ENCODE measurements around the gene EMC1.

EMC1 gene

GRCh38 chr1:19213580-19213979 is 37.7 kb downstream of the EMC1 start:
- DNase-seq = no peak

DNA sequence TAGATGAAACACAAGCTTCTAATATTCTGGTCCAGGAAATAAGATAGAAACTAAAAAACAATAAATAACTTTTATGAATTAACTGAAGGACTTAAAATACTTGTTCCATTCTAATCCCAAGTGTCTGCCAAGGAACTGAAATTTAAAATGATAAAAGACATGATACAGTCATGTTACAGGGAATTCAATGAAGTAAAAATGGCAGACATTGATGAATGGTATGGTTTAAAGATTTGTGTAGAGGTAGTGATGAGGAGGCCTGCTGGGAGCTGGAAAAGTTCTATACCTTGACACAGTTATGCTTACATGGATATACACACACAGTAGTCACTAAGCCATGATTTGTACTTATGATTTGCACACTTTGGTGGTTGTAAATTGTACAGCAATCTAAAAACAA is 39.2 kb downstream of the EMC1 start:
- DNase-seq = no peak

GRCh38 chr1:19210772-19211549 is 40.4 kb downstream of the EMC1 start:
- no peak for DNase-seq

GRCh38 chr1:19209990-19210771 is 41.1 kb downstream of the EMC1 start, which contains the start of gene UBR4:
Gene UBR4 (minus strand): TSS chr1:19210266. CDS start chr1:19210248, 18 bp downstream.
- DNase-seq = peak; percentile 98

DNA sequence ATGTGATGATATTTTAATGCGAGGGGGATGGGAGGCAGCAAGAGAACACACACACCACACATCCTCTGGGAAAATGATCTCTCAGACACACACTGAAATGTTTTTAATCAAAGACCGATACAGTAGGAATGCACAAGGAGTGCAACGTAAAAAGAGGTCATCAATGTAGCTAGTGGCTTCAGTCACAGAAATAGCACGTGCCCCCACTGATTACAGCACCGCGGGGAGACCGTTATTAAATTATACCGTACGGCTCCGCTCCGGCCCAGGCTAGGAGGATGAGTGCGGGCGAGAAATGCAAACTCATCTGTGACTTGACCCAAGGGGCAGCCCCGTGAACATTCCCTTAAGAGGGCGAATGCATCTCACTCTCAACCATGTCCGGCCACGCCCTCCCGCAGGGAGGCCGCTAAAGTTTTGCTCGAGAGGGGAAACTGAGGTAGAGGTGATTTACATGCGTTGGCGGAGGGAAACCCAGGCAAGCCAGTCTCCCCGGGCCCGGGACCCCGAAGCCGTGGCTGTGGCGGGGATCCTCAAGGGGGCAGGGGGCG is 41.8 kb downstream of the EMC1 start:
- DNase-seq = no peak

GRCh38 chr1:19208710-19209438 is 42.5 kb downstream of the EMC1 start:
- DNase-seq = no peak

- DNase-seq = no peak
These were observed 44.4 kb downstream of the EMC1 start for GRCh38 chr1:19206947-19207346.

DNA sequence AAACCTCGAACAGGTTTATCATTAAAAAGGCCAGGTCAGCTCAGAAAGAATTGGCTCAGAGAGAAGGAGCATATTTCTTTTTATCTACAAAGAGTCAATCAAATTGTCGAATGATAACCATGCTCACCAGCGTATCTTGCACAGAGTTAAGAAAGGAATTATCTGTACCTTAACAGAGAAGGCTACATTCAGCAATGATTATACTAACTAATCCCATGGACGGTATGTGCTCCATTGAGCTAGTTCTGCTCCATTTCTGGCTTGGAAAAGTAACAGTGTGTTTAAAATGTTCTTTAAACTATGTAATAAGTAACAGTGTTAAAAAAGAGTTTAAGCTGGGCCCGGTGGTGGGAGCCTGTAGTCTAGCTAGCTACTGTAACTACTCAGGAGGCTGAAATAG is 45.5 kb downstream of the EMC1 start:
- no peak for DNase-seq

GRCh38 chr1:19205403-19205802 is 45.9 kb downstream of the EMC1 start:
- DNase-seq = no peak

GRCh38 chr1:19204446-19205266 is 46.7 kb downstream of the EMC1 start:
- DNase-seq = no peak

DNA sequence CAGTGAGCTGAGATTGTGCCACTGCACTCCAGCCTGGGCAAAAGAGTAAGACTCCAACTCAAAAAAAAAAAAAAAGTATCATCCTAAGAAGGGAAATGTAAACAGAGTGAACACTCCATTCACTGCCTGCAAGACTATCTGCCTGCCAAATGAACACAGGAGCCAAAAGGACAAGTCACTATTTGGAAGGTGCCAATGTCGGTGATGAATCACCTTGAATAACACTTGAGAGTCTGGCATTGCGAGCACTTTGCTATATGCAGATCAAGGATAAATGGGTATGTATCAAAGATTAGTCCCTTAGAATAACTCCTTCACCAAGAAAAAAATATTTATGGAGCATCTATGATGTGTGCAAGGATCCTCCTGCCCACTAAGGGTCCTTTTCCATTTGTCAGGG is 47.9 kb downstream of the EMC1 start:
- no peak for DNase-seq

- no peak for DNase-seq
These were observed 48.9 kb downstream of the EMC1 start for GRCh38 chr1:19202396-19202795.

- DNase-seq = no peak
These were observed 51.2 kb downstream of the EMC1 start for GRCh38 chr1:19199969-19200604.

GRCh38 chr1:19199329-19199968 is 51.9 kb downstream of the EMC1 start:
- DNase-seq = no peak

GRCh38 chr1:19198820-19199219 is 52.5 kb downstream of the EMC1 start:
- no peak for DNase-seq

GRCh38 chr1:19197845-19198244 is 53.5 kb downstream of the EMC1 start:
- no peak for DNase-seq

DNA sequence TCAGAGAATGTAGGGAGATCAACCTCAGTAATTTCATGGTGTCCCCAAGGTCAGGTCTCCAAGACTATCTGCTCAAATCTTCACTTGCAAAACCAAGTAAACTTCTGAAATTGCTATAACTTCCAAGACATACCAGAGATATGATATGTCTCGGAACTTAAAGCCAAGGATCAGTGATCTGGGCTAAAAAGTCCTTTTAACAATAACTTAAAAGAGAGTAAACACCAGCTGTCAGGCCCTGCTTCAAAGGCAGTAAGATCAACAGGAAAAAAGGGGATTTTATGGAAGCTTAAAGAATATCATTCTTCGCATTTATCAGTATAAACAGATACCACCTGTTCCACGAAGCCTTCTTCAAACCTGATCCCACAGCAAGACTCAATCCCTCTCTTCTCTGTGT is 55.0 kb downstream of the EMC1 start:
- no peak for DNase-seq

DNA sequence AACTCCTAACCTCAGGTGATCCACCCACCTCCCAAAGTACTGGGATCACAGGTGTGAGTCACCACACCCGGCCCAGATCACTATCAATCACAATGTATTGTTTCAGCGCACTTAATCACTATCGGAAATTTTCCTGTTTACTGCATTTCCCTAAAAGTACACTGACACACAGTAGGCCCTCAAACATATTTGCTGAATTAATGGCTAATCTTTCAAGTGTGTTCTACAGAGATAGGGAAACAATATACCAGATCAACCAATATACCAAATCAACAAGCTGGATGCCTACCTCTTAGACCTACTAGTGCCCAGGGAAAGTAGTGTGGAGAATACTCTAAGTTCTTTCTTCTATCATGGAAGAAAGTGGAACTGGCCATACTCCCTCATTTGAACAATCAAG is 58.3 kb downstream of the EMC1 start:
- no peak for DNase-seq

GRCh38 chr1:19191811-19192210 is 59.5 kb downstream of the EMC1 start:
- no peak for DNase-seq

DNA sequence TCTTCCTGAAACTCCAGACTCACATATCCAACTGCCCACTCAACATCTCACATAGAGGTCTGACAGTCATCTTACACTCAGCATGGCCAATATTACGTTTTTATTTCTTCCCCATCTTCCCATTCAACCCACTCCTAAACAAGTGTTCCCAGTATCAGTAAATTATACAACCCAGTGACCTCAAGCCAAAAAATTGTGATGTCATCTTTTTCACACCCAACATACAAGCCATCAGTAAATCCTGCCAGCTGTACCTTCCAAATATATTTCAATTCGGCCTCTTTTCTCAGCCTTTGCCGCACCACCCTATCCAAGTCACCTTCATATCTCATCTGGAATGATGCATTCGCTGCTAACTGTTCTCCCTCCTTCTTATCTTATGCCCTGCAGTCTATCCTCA is 60.9 kb downstream of the EMC1 start:
- DNase-seq = no peak

GRCh38 chr1:19189270-19189669 is 62.1 kb downstream of the EMC1 start:
- DNase-seq = no peak

Measured in NCI-H2171 (cell line).